SK-MEL-5 (cell line): Measurements from ENCODE around the gene HTR6. TPM values are rescaled to one million over a fixed set of nuclear protein-coding genes. Genes with fewer than 3 reads are reported as not detected.

Source experiments
- DNase-seq: peaks from one replicate; pipeline ENCODE4 v3.0.0-alpha.2; 2016; ENCODE audit warnings: low read depth, low spot score
- in situ Hi-C: cut with HindIII; loops from 2 replicates; pipeline ENCODE4 v1.10.0; 2016; ENCODE audit warnings: low sequenced_read_pairs, high pct_unique_total_duplicates, low pct_unique_long_range_greater_than_20kb
- total RNA-seq: library from RNA; depleted of rRNA; stranded (reverse); fragments of >200 nt; shearing (Covaris generic); gene quantifications from 2 replicates; pipeline ENCODE4 v1.2.3, GENCODE V29; 2014

The HTR6 gene
- total RNA-seq, 1 experiment from 2014 or later = 0.16 TPM

- in situ Hi-C loops = no loop called here
- no peak for DNase-seq
These were observed 33.5 kb downstream of the HTR6 start for GRCh38 chr1:19698181-19698580.

GRCh38 chr1:19700079-19700777, 35.6 kb downstream of the HTR6 start:
- in situ Hi-C loops = no loop called here

GRCh38 chr1:19703280-19703679, 38.6 kb downstream of the HTR6 start:
- DNase-seq = no peak
- in situ Hi-C loops = no loop called here

More at GRCh38 chr1:19700079-19700777, 35.6 kb downstream of the HTR6 start:
- DNase-seq = no peak

GRCh38 chr1:19704247-19705113, 39.8 kb downstream of the HTR6 start:
- in situ Hi-C loops = no loop called here
- DNase-seq = peak; percentile 72

GRCh38 chr1:19705464-19705863, 40.8 kb downstream of the HTR6 start:
- DNase-seq = no peak
- in situ Hi-C loops = no loop called here

- in situ Hi-C loops = no loop called here
- no peak for DNase-seq
These were observed 41.5 kb downstream of the HTR6 start for GRCh38 chr1:19706136-19706535.

GRCh38 chr1:19708567-19709110, 44.0 kb downstream of the HTR6 start:
- in situ Hi-C loops = no loop called here
- DNase-seq = no peak

GRCh38 chr1:19709260-19709793, 44.7 kb downstream of the HTR6 start:
- in situ Hi-C loops = no loop called here
- no peak for DNase-seq

- DNase-seq = peak; percentile 81
- in situ Hi-C loops = no loop called here
These were observed 46.3 kb downstream of the HTR6 start for GRCh38 chr1:19710825-19711611.

GRCh38 chr1:19712928-19713327, 48.3 kb downstream of the HTR6 start:
- in situ Hi-C loops = no loop called here
- peak; percentile 35 for DNase-seq

- DNase-seq = peak; percentile 96
- in situ Hi-C loops = no loop called here
These were observed 50.9 kb downstream of the HTR6 start for GRCh38 chr1:19715334-19716203.

- no peak for DNase-seq
- in situ Hi-C loops = no loop called here
These were observed 52.8 kb downstream of the HTR6 start for GRCh38 chr1:19717467-19717866.

GRCh38 chr1:19720174-19720573, 55.5 kb downstream of the HTR6 start:
- in situ Hi-C loops = no loop called here
- DNase-seq = no peak

GRCh38 chr1:19720973-19721372, 56.3 kb downstream of the HTR6 start:
- in situ Hi-C loops = no loop called here
- no peak for DNase-seq

- DNase-seq = no peak
- in situ Hi-C loops = no loop called here
These were observed 59.2 kb downstream of the HTR6 start for GRCh38 chr1:19723874-19724273.

- in situ Hi-C loops = no loop called here
These were observed 60.9 kb downstream of the HTR6 start for GRCh38 chr1:19725606-19726005.

More at GRCh38 chr1:19725606-19726005, 60.9 kb downstream of the HTR6 start:
- DNase-seq = no peak
